ENCODE data around the gene CFAP57.

Gene CFAP57

DNA sequence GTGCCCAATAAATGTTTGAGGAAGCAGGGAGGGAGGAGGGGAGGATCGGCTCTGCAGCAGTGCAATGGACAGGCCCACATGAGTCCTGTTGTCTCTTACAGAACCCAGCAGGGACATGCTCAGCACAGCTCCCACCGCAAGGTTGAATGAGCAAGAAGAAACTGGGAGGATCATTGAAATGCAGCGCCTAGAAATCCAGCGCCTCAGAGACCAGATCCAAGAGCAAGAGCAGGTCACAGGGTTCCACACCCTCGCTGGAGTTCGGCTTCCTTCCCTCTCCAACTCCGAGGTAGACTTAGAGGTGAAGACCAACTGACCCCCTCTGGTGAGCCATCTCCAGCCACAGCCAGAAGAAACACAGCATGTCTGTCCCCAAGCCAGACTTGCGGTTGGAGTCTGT, 81.7 kb downstream of the CFAP57 start:
- TF ChIP-seq, protein P1, sequence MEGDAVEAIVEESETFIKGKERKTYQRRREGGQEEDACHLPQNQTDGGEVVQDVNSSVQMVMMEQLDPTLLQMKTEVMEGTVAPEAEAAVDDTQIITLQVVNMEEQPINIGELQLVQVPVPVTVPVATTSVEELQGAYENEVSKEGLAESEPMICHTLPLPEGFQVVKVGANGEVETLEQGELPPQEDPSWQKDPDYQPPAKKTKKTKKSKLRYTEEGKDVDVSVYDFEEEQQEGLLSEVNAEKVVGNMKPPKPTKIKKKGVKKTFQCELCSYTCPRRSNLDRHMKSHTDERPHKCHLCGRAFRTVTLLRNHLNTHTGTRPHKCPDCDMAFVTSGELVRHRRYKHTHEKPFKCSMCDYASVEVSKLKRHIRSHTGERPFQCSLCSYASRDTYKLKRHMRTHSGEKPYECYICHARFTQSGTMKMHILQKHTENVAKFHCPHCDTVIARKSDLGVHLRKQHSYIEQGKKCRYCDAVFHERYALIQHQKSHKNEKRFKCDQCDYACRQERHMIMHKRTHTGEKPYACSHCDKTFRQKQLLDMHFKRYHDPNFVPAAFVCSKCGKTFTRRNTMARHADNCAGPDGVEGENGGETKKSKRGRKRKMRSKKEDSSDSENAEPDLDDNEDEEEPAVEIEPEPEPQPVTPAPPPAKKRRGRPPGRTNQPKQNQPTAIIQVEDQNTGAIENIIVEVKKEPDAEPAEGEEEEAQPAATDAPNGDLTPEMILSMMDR (IDR thresholded peaks at IDR 0.05; ENCODE audit: low read depth, low read length) = no peak
- no peak for DNase-seq (ENCODE audit: extremely low read depth, low read depth)

DNA sequence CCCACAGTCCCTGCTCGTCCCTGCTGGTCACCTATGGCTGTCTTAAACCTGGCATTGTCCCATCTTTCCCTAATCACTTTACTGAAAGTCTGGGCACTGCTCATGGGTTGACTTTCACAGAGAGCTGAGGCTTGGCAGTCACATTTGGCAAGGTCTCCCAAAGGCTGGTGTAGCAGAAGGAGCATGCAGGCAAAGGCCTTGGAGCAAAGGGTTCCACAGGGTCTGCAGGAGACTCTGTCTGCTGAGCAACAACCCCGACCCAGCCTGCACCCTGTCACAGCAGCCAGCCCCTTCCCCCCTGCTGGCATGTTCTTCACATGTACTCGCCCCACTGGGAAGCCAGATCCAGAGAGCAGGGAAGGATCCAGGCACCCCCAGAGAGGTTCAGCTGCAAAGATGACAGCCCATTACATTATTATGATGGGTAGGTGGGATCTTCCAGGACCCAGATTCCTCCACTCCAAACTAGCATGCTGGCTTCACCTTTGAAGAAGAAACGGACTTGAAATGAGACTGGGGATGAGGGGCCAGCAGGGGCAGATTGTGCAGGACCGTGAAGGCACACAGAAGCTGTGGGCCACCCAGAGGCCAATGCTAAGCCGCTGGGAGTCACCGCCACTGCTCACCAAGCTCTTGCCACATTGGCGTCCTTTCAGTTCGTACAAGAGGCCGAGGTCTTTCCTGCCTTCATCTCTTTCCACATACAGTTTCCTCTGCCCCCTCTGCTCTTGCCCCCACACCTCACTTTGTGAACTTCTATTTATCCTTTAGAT, 83.5 kb downstream of the CFAP57 start:
- DNase-seq (ENCODE audit: extremely low read depth, low read depth) = no peak
- TF ChIP-seq, protein P1 (IDR thresholded peaks at IDR 0.05; ENCODE audit: low read depth, low read length) = no peak

DNA sequence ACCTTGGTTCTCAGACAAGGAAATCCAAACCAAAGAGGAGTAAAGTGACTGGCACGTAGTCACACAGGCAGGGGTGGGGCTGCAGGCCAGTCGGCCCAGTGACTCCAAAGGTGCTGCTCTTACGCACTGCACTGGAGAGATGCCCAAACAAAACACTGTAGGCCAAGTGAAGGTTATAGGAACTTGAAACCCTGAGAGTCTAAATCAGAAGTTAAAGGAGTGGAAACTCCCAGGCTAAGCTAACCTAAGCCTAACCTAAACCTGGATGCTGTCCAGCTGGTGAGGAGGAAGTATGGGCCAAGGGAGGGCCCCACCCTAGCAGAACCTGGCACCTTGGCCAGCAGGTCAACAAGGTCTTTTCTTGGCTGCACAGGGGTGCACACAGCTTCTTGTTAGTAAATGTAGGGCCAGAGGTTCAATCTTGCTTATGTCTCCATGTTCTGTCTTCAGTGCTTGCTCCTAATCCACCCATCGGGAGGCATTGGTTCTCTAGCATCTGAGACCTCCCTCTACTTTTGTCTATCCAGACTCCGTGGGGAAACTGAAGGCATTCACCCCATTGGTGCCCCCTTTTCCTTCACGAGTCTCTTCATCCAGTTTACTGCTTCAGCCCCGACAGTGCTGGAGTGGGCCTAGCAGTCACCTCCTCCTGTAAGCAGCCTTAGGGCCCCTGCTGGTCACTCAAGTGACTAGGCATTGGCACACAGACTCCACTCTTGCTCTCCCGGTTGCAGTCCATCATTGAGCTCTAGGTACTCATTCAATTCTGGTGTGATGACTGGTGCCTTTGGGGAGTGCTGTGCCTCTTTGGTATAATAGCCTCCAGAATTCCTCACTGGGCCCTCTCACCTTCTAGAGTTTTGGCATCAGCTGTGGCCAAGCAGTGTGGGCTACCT, 84.8 kb downstream of the CFAP57 start:
- TF ChIP-seq, protein P1 (IDR thresholded peaks at IDR 0.05; ENCODE audit: low read depth, low read length) = no peak
- DNase-seq (ENCODE audit: extremely low read depth, low read depth) = no peak

DNA sequence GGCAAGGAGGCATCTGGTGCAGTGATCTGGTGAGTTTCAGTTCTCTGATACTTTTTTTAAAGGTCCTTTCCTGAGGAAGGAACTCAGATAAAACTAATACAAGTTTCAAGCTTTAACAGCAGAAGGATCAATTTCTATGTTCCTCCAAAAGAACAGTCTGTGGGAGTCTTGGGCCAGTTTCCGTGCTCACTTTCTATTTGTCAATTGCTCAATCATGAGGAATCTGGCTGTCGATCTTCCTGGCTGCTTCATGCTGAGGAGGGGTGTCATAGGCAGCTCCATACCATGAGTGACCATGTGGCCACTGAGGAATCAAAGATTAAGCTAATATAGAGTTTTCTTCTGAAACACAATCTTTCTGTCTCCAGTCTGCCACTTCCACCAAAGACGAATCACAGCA, 86.2 kb downstream of the CFAP57 start:
- DNase-seq (ENCODE audit: extremely low read depth, low read depth) = no peak
- TF ChIP-seq, protein P1 (IDR thresholded peaks at IDR 0.05; ENCODE audit: low read depth, low read length) = no peak

DNA sequence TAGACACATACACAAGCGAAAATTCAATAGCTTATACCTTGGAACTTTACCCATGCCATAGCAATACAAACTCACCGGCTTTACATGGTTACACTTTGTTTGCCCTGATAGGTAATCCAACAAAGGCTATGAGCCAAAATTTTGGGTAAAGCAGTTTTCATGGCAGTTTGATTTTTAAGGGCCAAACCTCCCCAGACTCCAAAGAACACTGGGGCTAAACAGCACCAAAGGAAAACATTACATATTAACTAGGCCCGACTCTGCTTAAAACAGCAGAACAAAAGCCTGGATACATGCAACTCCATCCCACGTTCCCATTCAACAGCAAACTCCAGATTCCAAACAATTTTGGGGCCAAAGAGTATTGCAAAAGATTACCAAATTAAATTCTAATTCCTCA, 93.3 kb downstream of the CFAP57 start:
- TF ChIP-seq, protein P1 (IDR thresholded peaks at IDR 0.05; ENCODE audit: low read depth, low read length) = no peak
- no peak for DNase-seq (ENCODE audit: extremely low read depth, low read depth)

DNA sequence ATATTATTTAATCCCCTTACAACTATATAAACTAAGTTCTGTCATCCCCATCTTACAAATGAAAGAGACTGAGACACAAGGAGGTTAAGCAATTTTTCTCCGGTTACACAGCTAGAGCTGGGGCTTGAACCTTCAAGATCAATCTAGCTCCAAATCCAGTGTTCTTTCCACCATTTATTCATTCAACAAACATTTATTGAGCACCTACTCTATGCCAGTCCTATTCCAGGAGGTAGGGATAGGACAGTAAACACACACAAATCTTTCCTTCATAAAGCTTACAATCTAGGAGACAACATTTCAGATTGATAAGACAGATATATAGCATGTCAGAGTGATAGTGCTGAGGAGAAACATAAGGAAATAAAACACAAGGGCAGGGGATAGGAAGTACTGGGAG, 94.8 kb downstream of the CFAP57 start:
- TF ChIP-seq, protein P1 (IDR thresholded peaks at IDR 0.05; ENCODE audit: low read depth, low read length) = no peak
- no peak for DNase-seq (ENCODE audit: extremely low read depth, low read depth)

DNA sequence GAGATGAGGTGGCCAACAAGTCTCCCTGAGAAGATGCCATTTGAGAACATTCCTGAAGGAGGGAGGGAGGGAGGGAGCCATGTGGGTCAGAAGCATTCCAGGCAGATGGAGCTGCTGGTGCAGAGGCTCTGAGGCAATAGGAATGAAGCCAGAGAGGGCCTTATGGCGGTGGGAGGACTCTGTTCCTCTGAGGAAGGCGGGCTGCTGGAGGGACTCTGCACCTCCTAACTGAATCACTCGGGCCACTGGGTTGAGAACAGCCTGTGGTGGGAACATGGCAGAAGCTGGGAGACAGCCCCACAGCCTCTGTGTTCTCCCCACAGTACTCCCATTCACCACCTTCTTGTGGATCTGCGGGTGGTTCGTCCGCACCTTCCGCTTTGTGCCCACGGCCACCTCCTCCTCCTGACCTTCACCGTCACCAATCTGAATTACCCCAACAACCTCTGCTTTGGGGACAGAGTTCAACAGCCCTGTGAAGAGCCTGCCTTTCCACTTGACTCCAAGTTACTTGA, 95.2 kb downstream of the CFAP57 start:
- TF ChIP-seq, protein P1 (IDR thresholded peaks at IDR 0.05; ENCODE audit: low read depth, low read length) = no peak
- DNase-seq (ENCODE audit: extremely low read depth, low read depth) = peak; percentile 52

All from AG09319 (cell line).